RWPE2 (cell line): ENCODE data around the gene DNAJC7.

Experiments used
- ATAC-seq: fragments of 200-7000 bp; cut with Tn5 transposase; 3 replicates; pipeline ENCODE4 v1.9.1; 2021; ENCODE audit warnings: low read depth
- DNase-seq: peaks from one replicate; pipeline ENCODE4 v3.0.0-alpha.2; 2020; ENCODE audit warnings: low spot score
- H3K27ac ChIP-seq: fragments of 450-650 bp; 2 replicates; pipeline ENCODE4 v1.5.1; 2017; ENCODE audit warnings: mild to moderate bottlenecking; ENCODE audit not compliant: poor library complexity, severe bottlenecking
- H3K27me3 ChIP-seq: fragments of 250-450 bp; sonication (Bioruptor Pico); 2 replicates; pipeline ENCODE4 v1.5.1; 2021; ENCODE audit warnings: mild to moderate bottlenecking, moderate library complexity; ENCODE audit not compliant: insufficient read depth, poor library complexity, severe bottlenecking
- H3K36me3 ChIP-seq: fragments of 250-450 bp; sonication (Bioruptor Pico); 2 replicates; pipeline ENCODE4 v1.5.1; 2020; ENCODE audit warnings: low read depth, mild to moderate bottlenecking, moderate library complexity
- H3K4me1 ChIP-seq: fragments of 250-450 bp; sonication (Bioruptor Pico); 2 replicates; pipeline ENCODE4 v1.5.1; 2021; ENCODE audit warnings: mild to moderate bottlenecking, moderate library complexity; ENCODE audit not compliant: insufficient read depth, poor library complexity, severe bottlenecking
- H3K4me3 ChIP-seq: fragments of 250-450 bp; sonication (Bioruptor Pico); 2 replicates; pipeline ENCODE4 v1.5.1; 2021; ENCODE audit warnings: mild to moderate bottlenecking, moderate library complexity; ENCODE audit not compliant: severe bottlenecking
- H3K9me3 ChIP-seq: fragments of 250-450 bp; sonication (Bioruptor Pico); 2 replicates; pipeline ENCODE4 v1.5.1; 2021; ENCODE audit warnings: mild to moderate bottlenecking, moderate library complexity; ENCODE audit not compliant: severe bottlenecking
- CTCF ChIP-seq: fragments of 450-650 bp; IDR thresholded peaks from one replicate; pipeline ENCODE4 v1.5.1; 2017; ENCODE audit warnings: mild to moderate bottlenecking, moderate library complexity; ENCODE audit not compliant: poor library complexity, severe bottlenecking

Gene DNAJC7

GRCh38 chr17:41992576-41992975 lies 24.7 kb downstream of the DNAJC7 start:
- no peak for ATAC-seq
- Histone ChIP-seq H3K27ac (no peak overlapping the region), H3K27me3 (no peaks in the 10 kb centered on the region), H3K4me3 (no peak overlapping the region), H3K36me3 (peaks cover 100% of the 10 kb centered on the region), H3K4me1 (no peaks in the 10 kb centered on the region), H3K9me3 (no peaks in the 10 kb centered on the region)
- TF ChIP-seq CTCF, result no peak
- no peak for DNase-seq

GRCh38 chr17:41989702-41990419 lies 27.4 kb downstream of the DNAJC7 start:
- DNase-seq (no peak), ATAC-seq (no peak)
- Histone ChIP-seq H3K9me3 (no peaks in the 10 kb centered on the region), H3K27me3 (no peaks in the 10 kb centered on the region), H3K27ac (no peak overlapping the region), H3K4me3 (no peak overlapping the region), H3K4me1 (no peaks in the 10 kb centered on the region), H3K36me3 (peaks cover 98% of the 10 kb centered on the region)
- TF ChIP-seq CTCF, result no peak

- Histone ChIP-seq H3K36me3 (peaks cover 96% of the 10 kb centered on the region), H3K4me1 (no peaks in the 10 kb centered on the region)
Measured at GRCh38 chr17:41988418-41988817, 28.8 kb downstream of the DNAJC7 start.

GRCh38 chr17:41987642-41988041 lies 29.6 kb downstream of the DNAJC7 start:
- no peaks in the 10 kb centered on the region for H3K27me3 ChIP-seq
- DNase-seq (no peak), ATAC-seq (no peak)
- peaks cover 96% of the 10 kb centered on the region for H3K36me3 ChIP-seq
- no peak for TF ChIP-seq CTCF
- no peak overlapping the region for H3K27ac ChIP-seq
- no peaks in the 10 kb centered on the region for H3K4me1 ChIP-seq
- no peak overlapping the region for H3K4me3 ChIP-seq
- no peaks in the 10 kb centered on the region for H3K9me3 ChIP-seq

More at GRCh38 chr17:41988418-41988817, 28.8 kb downstream of the DNAJC7 start:
- Histone ChIP-seq H3K4me3 (no peak overlapping the region), H3K9me3 (no peaks in the 10 kb centered on the region), H3K27me3 (no peaks in the 10 kb centered on the region), H3K27ac (no peak overlapping the region)
- no peak for TF ChIP-seq CTCF
- no peak for DNase-seq
- no peak for ATAC-seq

GRCh38 chr17:41986634-41987033 lies 30.6 kb downstream of the DNAJC7 start:
- Histone ChIP-seq H3K4me3 (no peak overlapping the region), H3K36me3 (peaks cover 96% of the 10 kb centered on the region), H3K9me3 (no peaks in the 10 kb centered on the region), H3K27ac (no peak overlapping the region), H3K4me1 (no peaks in the 10 kb centered on the region), H3K27me3 (no peaks in the 10 kb centered on the region)
- TF ChIP-seq CTCF, result no peak
- ATAC-seq (no peak), DNase-seq (no peak)
